HG02763 (cell line): ENCODE data around the gene C4orf50.

Source experiments
- ATAC-seq: cut with Tn5 transposase; IDR thresholded peaks from one replicate; pipeline ENCODE4 v1.9.1; 2021; ENCODE audit warnings: mild to moderate bottlenecking, moderate library complexity; ENCODE audit not compliant: unreplicated experiment

Gene C4orf50

GRCh38 chr4:5973033-5973432 is 45.2 kb downstream of the C4orf50 start:
- ATAC-seq = no peak

DNA sequence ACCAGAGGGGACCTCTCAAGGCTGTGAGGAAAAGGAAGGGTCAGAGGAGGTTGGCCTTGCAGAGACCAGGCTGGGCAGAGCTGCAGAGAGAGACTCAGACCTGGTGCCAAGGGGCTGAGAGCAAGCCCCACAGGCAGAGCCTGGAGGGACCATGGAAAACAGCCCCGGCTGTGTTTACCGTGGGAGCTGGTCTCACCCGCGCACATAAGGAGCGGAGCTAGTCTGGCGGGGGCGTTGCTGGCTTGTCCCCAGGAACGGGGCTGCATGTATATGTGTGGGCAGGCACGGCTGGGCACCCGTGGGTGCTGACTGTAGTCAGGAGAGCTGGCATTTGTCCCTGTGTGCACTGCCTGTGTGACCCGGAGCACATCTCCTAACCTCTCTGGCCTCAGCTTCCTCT is 45.7 kb downstream of the C4orf50 start:
- ATAC-seq = no peak

- no peak for ATAC-seq
Observed at GRCh38 chr4:5971078-5971450, 47.2 kb downstream of the C4orf50 start.

GRCh38 chr4:5970381-5971077 is 47.7 kb downstream of the C4orf50 start:
- no peak for ATAC-seq

DNA sequence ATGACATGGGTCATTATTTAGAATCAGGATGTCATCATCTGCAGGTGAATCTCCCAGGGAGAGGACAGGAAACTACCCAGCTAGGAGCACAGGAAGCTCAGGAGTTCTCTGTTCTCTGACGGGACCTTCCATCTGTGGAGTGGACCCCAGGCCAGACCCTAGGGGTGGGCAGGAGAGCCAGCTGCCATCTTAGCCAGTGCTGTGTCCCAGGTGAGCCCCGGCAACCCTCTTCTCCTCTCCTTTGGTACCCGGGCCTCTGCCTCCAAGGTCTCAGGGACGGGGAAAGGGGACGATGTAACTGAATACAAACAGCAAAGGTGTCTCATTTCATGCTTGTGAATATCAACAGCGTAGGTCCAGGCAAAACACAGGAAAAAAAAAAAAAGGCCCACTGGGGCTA is 48.5 kb downstream of the C4orf50 start:
- no peak for ATAC-seq

DNA sequence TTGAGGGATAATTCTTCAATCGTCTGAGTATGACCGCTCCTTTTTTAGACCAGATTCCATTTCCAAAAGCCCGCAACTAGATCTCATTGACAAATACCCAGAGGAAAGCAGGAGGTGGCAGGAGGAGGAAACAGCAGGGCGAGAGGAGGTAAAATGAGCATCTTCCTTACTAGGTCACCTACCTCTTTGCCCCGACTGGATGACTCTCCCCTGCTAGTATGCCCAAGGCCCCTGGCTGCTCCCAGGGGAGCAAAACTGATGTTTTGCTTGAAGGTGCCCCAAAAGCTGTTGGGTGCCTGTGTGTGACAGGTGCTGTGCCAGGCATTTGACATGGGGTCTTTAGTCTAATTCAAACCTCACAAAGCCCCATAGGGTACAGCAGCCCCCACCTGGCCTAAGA is 48.9 kb downstream of the C4orf50 start:
- no peak for ATAC-seq

DNA sequence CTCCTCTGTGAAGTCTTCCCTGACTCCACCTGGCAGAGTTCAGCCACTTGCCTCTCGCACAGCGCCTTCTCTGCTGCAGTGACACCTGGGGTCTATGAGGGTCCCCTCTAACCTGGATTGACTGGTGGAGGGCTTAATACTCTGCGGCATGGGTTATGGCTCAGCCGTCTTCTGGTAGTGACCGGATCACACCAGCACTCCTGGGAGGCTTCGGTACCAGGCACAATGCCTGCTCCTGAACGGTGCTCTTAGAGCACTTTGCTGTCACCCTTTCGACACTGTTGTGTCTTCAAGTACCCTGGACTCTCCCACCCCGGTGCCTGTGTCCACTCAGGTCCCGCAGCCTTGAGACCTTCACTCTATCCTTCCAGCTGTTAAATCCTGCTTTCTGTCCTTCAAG is 50.0 kb downstream of the C4orf50 start:
- ATAC-seq = no peak

- no peak for ATAC-seq
Observed at GRCh38 chr4:5967783-5968182, 50.4 kb downstream of the C4orf50 start.

- ATAC-seq = no peak
Observed at GRCh38 chr4:5965225-5965624, 53.0 kb downstream of the C4orf50 start.

GRCh38 chr4:5964030-5964429 is 54.2 kb downstream of the C4orf50 start:
- no peak for ATAC-seq

- no peak for ATAC-seq
Observed at GRCh38 chr4:5963611-5964010, 54.6 kb downstream of the C4orf50 start.

DNA sequence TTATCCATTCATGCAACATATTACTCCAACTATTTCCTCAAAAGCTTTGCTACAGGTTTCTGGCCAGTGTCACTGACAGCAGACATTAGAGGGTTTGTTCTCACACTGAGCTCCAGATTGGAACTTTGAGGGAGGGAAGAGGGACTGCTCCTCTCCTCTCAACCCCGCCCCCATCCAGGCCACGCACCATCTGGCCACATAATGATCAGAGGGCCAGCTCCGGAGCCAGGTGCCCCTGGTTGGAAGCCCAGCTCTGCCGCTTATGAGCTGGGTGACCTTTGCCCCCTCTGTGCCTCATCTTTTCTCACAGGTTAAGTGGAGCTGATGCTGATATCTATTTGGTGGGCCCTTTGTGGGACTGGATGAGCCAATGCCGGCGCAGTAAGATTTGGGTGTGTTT is 55.8 kb downstream of the C4orf50 start:
- no peak for ATAC-seq

- ATAC-seq = no peak
Observed at GRCh38 chr4:5960252-5960880, 57.9 kb downstream of the C4orf50 start.

DNA sequence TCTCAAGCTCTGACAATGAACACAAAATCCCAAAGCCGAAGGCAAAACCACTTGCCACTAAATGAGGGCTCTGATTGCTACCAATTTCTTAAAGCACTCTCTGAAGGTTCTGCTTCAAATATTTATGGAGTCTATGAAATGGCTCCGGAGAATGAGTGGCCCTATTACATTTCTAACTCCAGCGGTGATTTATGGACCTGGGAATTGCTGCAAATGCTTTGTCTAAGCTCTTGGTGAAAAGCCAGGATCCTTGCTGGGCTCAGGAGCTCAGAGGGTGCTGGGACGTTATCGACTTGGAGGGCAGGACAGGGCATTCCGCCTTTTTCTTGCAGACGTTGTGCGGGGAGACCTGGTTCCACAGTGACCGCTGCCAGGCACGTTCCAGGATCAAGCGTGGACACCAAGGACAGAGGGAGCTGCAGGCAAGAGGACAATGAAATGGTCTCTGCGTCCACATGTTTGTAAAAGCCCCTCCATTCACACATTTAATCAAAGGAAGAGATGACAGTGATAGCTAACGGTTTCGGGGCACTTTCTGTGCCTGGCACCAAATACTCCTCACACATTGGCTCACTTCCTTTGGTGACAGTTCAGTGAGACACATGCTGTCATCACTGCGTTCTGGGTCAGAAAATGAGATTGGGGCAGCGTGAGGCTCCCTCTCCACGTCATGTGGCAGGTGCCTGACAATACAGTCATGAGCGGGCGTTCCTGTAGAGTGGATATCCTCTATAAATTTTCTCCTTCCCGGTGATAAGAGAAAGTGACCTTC is 58.8 kb downstream of the C4orf50 start:
- no peak for ATAC-seq

DNA sequence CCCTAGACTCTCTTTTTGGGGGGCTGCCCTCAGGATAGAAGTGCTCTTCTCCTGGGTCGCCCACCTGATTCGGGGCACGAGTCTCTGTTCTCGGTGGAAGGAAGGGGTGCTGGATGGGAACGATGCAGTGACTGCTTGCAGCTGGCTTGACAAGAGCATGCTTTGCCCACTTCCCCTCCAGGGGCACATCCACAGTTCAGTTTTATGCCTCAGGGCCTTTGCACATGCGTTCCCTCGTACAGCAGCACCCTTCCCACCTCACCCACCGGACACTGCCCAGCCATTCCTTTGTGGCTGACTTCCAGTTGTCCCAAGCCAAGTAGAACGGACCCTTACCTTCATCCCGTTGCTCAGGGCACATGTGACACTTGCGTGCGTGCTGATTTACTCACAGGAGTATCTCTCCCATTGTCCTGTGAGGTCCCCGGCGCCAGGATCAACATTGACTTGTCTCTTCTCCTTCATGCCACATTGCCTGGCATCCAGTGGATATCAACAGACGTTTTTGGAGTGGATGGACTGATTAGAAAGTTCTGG is 60.0 kb downstream of the C4orf50 start:
- no peak for ATAC-seq

GRCh38 chr4:5957076-5957475 is 61.2 kb downstream of the C4orf50 start:
- ATAC-seq = no peak

DNA sequence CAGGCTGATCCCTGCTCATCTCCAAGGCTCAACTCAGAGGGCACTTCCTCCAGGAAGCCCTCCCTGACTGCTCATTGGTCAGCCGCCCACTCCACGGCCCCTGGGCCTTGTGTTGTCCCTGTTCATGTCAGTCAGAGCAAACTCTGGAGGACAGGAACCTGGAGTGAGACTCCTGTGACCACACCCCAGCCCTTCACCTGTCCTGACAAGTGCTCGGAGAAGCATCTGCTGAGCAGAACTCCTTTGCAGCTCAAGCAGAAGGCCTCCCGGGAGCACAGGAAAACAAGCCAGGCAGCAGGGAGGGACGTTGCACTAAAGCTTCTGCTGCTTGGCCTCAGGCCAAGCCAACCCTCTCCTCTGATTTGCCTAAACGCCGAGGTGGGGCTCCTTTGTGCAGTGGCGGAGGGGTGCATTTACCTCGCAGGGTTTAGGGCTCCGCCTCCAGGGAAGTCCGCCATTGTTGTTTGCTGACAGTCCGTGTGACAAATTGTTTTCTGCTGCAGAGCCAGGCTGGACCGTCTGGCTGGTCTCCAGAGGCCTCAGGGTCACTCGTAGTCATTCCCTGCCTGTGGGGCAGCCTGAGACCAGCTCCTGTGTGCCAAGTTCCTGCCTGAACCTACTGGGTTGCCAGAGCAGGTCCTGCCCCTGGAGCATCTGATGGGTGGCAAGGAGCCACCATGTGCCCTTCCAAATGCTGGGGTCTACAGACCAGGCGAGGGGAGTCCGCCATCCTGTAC is 61.8 kb downstream of the C4orf50 start:
- ATAC-seq = no peak

DNA sequence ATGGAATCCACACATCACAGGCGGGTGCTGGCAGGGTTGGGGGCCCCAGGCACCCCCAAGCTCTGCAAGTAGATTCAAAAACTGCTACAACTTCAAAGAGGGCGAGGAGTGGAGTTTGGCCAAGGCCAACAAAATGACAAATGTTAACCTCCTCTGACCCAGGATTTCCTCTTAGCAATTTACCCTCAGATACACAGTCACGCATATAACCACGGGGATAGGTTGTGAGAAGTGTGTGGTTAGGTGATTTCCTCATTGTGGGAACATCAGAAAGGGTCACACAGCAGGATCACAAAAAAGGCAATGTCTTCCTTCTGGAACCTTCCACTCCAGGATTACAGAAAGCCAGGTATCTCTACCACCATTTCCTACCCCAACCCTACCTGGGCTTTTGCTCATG is 62.4 kb downstream of the C4orf50 start:
- ATAC-seq = no peak

- no peak for ATAC-seq
Observed at GRCh38 chr4:5955201-5955821, 62.9 kb downstream of the C4orf50 start.

DNA sequence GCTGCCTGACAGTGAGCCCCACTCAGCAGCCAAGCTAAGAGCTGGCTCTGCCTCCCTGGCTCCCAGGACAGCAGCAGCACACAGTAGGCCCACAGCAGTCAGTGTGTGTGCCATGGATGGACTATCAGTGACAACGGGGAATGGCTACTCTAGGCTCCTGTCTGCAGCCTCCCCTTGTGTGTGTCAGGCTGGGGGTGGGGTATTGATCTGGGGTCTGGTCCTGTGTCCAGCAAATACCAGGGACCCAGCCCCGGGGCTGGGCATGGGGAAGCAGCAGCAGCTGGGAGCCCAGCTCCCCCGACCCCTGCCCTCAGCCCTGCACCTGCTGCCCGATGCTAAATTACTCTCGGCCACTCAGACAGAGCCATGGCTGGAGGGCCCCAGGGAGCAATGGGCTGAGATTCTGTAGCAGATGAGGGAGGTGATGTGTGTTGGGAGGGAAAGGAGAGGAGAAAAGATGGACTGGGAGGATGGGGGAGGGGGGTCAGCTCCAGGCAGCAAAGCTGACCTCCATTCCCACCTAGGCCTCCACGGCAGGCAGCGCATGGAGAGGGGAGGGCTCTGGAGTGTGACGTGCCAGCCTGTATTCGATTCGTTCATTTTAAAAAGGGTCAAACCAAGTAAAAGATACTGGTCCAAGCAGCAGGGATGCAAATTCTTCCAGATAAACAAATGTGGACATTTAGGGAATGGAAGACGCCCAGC is 64.0 kb downstream of the C4orf50 start:
- ATAC-seq = no peak
